Activated CD8-positive, alpha-beta memory T cell treated with anti-CD3 and anti-CD28 coated beads, Interleukin-2, amount 10 ng/mL, durations not matched to agents 7 days and 5 days (primary cell): ENCODE data around the gene NAGPA. TPM values are rescaled to one million over a fixed set of nuclear protein-coding genes. Genes with fewer than 3 reads are reported as not detected.
A peak's percentile ranks its signal among the peaks of the same experiment; 100 is the strongest.
"Not testable (repeated sequence)": the region's sequence is repeated elsewhere in the genome, so short reads cannot be mapped to it uniquely, and the experiment has no call there.

ENCODE experiments used
- ATAC-seq: fragments of 150-1000 bp; cut with Tn5 transposase; one replicate; pipeline ENCODE4 v1.10.0; 2021; ENCODE audit warnings: moderate library complexity
- CTCF ChIA-PET: fragments of 350-600 bp; sonication (Branson Sonifier 250); formaldehyde crosslinking; loops from one replicate; lab custom pipeline; 2021; ENCODE audit warnings: antibody characterized with exemption; lab: Charles Lee
- DNase-seq: peaks from one replicate; pipeline ENCODE4 v3.0.0-alpha.2; 2020
- H3K27ac Mint-ChIP-seq: one replicate; pipeline ENCODE4 v1.8.0; 2021; ENCODE audit warnings: mild to moderate bottlenecking, mixed read lengths
- H3K27me3 Mint-ChIP-seq: one replicate; pipeline ENCODE4 v1.8.0; 2021; ENCODE audit warnings: mixed read lengths
- H3K36me3 Mint-ChIP-seq: one replicate; pipeline ENCODE4 v1.8.0; 2021; ENCODE audit warnings: mild to moderate bottlenecking, mixed read lengths
- H3K4me1 Mint-ChIP-seq: one replicate; pipeline ENCODE4 v1.8.0; 2021; ENCODE audit warnings: mixed read lengths
- H3K4me3 Mint-ChIP-seq: one replicate; pipeline ENCODE4 v1.8.0; 2021; ENCODE audit warnings: mild to moderate bottlenecking, moderate library complexity, mixed read lengths
- H3K9me3 Mint-ChIP-seq: one replicate; pipeline ENCODE4 v1.8.0; 2022; ENCODE audit warnings: low read depth, mixed read lengths
- total RNA-seq, 2 experiments: library from RNA; stranded (reverse); gene quantifications; one replicate each; pipeline ENCODE4 v1.2.3, GENCODE V29; 2021

Gene NAGPA
- total RNA-seq, 2 experiments from 2014 or later: 9.7 to 12.1 TPM

GRCh38 chr16:5056352-5056751, 22.6 kb upstream of the NAGPA start:
- ATAC-seq: peak; percentile 90
- Mint-ChIP-seq H3K4me3 (no peak overlapping the region), H3K27me3 (peaks cover 2% of the 10 kb centered on the region), H3K4me1 (no peaks in the 10 kb centered on the region), H3K27ac (no peak overlapping the region), H3K36me3 (no peaks in the 10 kb centered on the region), H3K9me3 (no peaks in the 10 kb centered on the region)
- DNase-seq: peak; percentile 64
- CTCF ChIA-PET: interaction anchor here (0.8 to 2.3 kb wide), 7 partner anchors 14 to 560 kb away, joined by 4 to 12 read pairs (median 5); no protein-coding TSS in a partner anchor

DNA sequence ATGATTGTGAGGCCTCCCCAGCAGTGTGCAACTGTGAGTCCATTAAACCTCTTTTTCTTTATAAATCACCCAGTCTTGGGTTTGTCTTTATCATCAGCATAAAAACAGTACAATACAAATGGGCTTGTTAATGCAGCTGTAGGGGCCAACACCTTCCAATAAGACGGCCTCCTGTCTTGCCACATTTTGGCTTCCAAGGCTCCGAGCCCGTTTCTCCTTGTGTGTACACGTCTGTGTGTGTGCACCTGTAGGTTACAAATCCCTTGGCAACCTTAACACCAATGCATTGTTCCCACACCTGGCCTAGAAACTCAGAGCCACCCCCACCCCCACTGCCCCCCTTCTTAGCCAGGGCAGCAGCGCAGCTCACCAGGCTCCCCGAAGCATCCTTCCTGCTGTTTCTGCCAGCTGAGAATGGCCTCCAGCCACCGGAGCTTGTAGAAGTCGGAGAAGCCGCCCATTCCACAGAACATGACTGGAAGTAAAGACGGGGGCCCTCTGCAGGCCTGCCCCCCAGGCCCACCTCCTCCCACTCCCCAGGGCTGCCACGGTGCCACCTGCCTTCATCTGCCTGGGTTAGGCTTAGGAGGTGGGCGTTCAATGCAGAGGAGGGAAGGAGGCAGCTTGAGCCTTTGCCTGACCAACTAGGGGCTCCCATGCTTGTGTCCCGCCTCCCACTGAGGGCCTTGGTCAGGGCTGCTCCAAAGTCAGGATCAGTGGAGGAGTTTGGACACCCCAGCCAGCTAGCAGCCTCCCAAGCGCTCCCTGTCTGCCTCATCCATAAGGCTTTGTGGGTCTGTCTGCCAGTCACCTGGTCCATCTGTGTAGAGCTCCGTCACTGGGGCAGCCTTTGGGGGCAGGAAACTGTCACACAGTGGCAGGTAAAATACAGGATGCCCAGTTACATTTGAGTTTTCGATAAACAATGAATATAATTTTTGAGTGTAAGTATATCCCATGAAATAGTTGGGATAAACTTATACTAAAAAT, 21.4 kb upstream of the NAGPA start:
- no peak for DNase-seq
- H3K4me3 Mint-ChIP-seq: no peak overlapping the region
- CTCF ChIA-PET: interaction anchor here (1.6 to 2.3 kb wide), 3 partner anchors 30 to 37 kb away, joined by 5 to 12 read pairs (median 7); no protein-coding TSS in a partner anchor

DNA sequence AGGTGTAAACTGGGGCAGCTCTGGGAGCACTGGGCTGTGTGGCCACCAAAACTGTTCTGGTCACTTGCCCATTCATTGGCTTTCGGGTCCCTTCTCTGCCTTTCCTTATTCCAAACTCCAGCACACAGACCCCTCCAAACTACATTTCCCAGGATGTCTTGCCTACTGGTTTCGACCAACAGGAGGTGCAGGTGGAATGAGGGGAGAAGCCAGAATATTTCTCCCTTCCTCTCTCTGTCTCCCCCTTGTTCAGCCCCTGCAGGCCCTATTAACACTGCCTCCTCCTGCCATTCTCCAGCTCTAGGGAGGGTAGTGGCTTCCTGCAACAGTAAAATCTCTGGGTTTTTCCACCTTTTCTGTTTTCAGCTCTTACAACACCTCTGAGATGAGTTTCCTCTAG, 13.2 kb upstream of the NAGPA start:
- no peak overlapping the region for H3K4me3 Mint-ChIP-seq
- CTCF ChIA-PET: no interaction called here

More for the DNA sequence above, 21.4 kb upstream of the NAGPA start:
- H3K36me3 Mint-ChIP-seq: no peaks in the 10 kb centered on the region
- H3K9me3 Mint-ChIP-seq: no peaks in the 10 kb centered on the region
- H3K27me3 Mint-ChIP-seq: peaks cover 12% of the 10 kb centered on the region
- H3K4me1 Mint-ChIP-seq: no peaks in the 10 kb centered on the region
- H3K27ac Mint-ChIP-seq: no peak overlapping the region
- no peak for ATAC-seq

GRCh38 chr16:5045499-5046115, 11.9 kb upstream of the NAGPA start:
- no peaks in the 10 kb centered on the region for H3K4me1 Mint-ChIP-seq
- DNase-seq (no peak), ATAC-seq (no peak)
- H3K27me3 Mint-ChIP-seq: peaks cover 21% of the 10 kb centered on the region
- no peaks in the 10 kb centered on the region for H3K9me3 Mint-ChIP-seq
- CTCF ChIA-PET: no interaction called here
- no peaks in the 10 kb centered on the region for H3K36me3 Mint-ChIP-seq
- H3K27ac Mint-ChIP-seq: no peak overlapping the region
- H3K4me3 Mint-ChIP-seq: no peak overlapping the region

More for the DNA sequence above, 13.2 kb upstream of the NAGPA start:
- Mint-ChIP-seq H3K4me1 (no peaks in the 10 kb centered on the region), H3K27ac (no peak overlapping the region), H3K9me3 (no peaks in the 10 kb centered on the region), H3K27me3 (peaks cover 29% of the 10 kb centered on the region), H3K36me3 (no peaks in the 10 kb centered on the region)
- ATAC-seq (no peak), DNase-seq (no peak)

DNA sequence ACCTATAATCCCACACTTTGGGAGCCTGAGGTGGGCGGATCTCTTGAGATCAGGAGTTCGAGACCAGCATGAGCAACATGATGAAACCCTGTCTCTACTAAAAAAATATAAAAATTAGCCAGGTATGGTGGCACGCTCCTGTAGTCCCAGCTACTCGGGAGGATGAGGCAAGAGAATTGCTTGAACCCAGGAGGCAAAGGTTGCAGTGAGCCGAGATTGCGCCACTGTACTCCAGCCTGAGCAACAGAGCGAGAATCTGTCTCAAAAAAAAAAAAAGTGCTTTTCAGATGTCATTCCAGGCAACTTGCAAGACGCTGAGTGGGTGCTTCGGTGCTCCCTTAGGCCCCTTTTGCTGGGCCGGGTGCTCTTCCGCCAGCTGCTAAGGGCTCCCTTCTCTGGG, 10.8 kb upstream of the NAGPA start:
- CTCF ChIA-PET, H3K27ac Mint-ChIP-seq, H3K36me3 Mint-ChIP-seq, ATAC-seq, H3K4me1 Mint-ChIP-seq, H3K9me3 Mint-ChIP-seq, H3K4me3 Mint-ChIP-seq, DNase-seq: not testable (repeated sequence)
- peaks cover 12% of the 10 kb centered on the region for H3K27me3 Mint-ChIP-seq

DNA sequence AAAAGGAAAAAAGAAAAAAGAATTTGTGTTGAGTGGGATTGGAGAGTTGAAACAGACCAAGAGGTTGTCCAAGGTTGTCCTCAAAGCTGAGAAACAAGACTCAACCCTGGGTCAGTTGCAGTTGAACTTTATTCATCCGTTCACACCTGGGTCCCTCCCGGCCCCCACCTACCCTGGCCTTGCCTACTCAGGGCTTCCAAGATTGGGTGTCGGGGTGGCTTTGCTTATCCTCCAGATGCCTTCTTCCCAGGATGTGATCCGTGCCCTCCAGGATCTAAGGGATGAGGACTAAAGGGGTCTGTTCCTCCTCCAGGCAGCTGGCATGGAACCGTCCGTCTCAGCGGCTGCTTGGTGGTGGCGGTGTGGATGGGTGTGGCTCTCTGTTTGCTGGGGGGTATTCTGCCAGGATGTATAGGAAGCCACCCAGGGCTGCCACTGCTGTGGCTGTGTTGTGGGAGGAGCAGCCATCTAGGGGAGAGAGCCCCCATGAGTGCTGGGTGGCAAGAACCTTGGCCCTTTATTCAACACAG, 10.3 kb upstream of the NAGPA start:
- H3K9me3 Mint-ChIP-seq: no peaks in the 10 kb centered on the region
- peaks cover 8% of the 10 kb centered on the region for H3K27me3 Mint-ChIP-seq
- no peaks in the 10 kb centered on the region for H3K4me1 Mint-ChIP-seq
- CTCF ChIA-PET: no interaction called here
- ATAC-seq (no peak), DNase-seq (no peak)
- H3K27ac Mint-ChIP-seq: no peak overlapping the region
- no peak overlapping the region for H3K4me3 Mint-ChIP-seq
- H3K36me3 Mint-ChIP-seq: no peaks in the 10 kb centered on the region

DNA sequence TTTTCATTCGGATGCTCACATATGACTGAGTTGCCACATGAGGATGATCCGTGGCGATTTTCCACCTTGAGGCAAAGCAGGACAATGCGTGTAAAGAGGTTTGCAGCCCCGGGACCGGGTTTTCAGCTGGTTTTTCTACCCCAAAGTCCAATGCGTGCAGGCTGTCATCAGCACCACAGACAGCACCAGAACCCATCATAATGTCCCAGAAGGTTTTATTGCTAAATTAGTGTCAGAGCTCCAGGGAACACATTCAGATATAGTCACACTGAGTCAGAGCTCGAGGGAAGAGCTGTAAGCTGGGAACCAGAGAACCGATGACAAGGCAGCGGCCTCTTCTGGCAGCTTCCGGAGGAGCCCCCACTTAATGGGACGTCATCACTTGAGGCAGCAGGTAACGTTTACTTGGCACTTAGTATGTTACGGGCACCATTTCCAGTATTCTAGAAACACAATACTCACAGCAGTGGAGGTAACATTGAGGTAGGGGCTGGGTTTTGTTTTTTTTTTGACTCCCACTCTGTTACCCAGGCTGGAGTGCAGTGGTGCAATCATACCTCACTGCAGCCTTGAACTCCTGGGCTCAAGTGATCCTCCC, 8.9 kb upstream of the NAGPA start:
- no peaks in the 10 kb centered on the region for H3K4me1 Mint-ChIP-seq
- CTCF ChIA-PET: interaction anchor here (1.0 to 1.2 kb wide), 2 partner anchors 8 to 11 kb away, joined by 3 to 6 read pairs; partner anchors contain the start of gene NAGPA
- no peak for DNase-seq

GRCh38 chr16:5041600-5042133, 7.9 kb upstream of the NAGPA start:
- H3K36me3 Mint-ChIP-seq: no peaks in the 10 kb centered on the region
- no peaks in the 10 kb centered on the region for H3K4me1 Mint-ChIP-seq
- ATAC-seq (no peak), DNase-seq (no peak)
- no peak overlapping the region for H3K4me3 Mint-ChIP-seq
- CTCF ChIA-PET: no interaction called here
- no peaks in the 10 kb centered on the region for H3K9me3 Mint-ChIP-seq
- H3K27me3 Mint-ChIP-seq: no peaks in the 10 kb centered on the region
- H3K27ac Mint-ChIP-seq: no peak overlapping the region

More for the DNA sequence above, 8.9 kb upstream of the NAGPA start:
- no peaks in the 10 kb centered on the region for H3K9me3 Mint-ChIP-seq
- H3K4me3 Mint-ChIP-seq: no peak overlapping the region
- H3K27me3 Mint-ChIP-seq: no peaks in the 10 kb centered on the region
- no peak for ATAC-seq
- H3K36me3 Mint-ChIP-seq: no peaks in the 10 kb centered on the region
- H3K27ac Mint-ChIP-seq: no peak overlapping the region

DNA sequence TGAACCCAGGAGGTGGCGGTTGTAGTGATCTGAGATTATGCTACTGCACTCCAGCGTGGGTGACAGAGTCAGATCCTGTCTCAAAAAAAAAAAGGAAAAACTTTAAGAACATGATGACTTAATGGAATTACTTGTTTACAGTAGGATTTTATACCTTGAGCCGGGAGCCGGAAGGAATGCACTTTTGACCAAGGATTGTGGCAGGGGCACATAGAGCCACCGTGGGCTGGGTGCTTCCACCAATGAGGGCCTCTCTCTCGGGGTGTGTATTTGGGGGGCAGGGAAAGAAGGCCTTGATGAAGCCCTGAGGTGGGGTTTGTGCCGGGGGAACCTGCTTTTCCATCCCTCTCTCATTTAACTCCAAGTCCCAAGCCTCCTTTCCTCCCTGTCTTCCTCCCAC, 6.7 kb upstream of the NAGPA start:
- no peak for ATAC-seq
- no peaks in the 10 kb centered on the region for H3K9me3 Mint-ChIP-seq
- no peaks in the 10 kb centered on the region for H3K36me3 Mint-ChIP-seq
- no peak overlapping the region for H3K27ac Mint-ChIP-seq
- CTCF ChIA-PET: no interaction called here
- H3K27me3 Mint-ChIP-seq: no peaks in the 10 kb centered on the region
- DNase-seq: no peak
- no peaks in the 10 kb centered on the region for H3K4me1 Mint-ChIP-seq
- H3K4me3 Mint-ChIP-seq: no peak overlapping the region

- no peak overlapping the region for H3K27ac Mint-ChIP-seq
- no peak overlapping the region for H3K4me3 Mint-ChIP-seq
- H3K36me3 Mint-ChIP-seq: no peaks in the 10 kb centered on the region
- H3K27me3 Mint-ChIP-seq: no peaks in the 10 kb centered on the region
- no peak for DNase-seq
- ATAC-seq: no peak
- peaks cover 17% of the 10 kb centered on the region for H3K4me1 Mint-ChIP-seq
- CTCF ChIA-PET: no interaction called here
- H3K9me3 Mint-ChIP-seq: no peaks in the 10 kb centered on the region
Measured at GRCh38 chr16:5036228-5037156, 2.8 kb upstream of the NAGPA start.

- DNase-seq (no peak), ATAC-seq (no peak)
- Mint-ChIP-seq H3K36me3 (no peaks in the 10 kb centered on the region), H3K27ac (no peak overlapping the region), H3K27me3 (no peaks in the 10 kb centered on the region), H3K9me3 (no peaks in the 10 kb centered on the region), H3K4me1 (peaks cover 17% of the 10 kb centered on the region), H3K4me3 (no peak overlapping the region)
- CTCF ChIA-PET: no interaction called here
Measured at GRCh38 chr16:5035909-5036227, 2.1 kb upstream of the NAGPA start.

DNA sequence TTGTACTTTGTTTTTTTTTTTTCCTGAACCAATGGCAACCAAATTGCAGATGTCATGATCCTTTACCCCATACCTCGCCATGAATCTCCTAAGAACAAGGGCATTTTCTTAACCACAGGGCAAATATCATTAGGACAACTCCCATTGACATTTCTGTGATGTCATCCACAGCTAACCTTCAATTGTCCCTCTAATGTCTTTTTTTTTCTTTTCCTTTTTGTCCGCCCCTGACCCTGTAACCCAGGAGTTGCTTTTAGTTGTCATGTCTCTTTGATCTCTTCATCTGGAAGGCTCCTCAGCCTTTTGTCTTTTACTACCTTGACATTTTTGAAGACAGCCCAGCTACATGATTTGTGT, 410 bp upstream of the NAGPA start:
- Mint-ChIP-seq H3K4me1 (peaks cover 17% of the 10 kb centered on the region), H3K36me3 (no peaks in the 10 kb centered on the region), H3K27me3 (no peaks in the 10 kb centered on the region), H3K4me3 (peak overlapping the region; percentile 85), H3K27ac (peak overlapping the region; percentile 80), H3K9me3 (no peaks in the 10 kb centered on the region)
- ATAC-seq (no peak), DNase-seq (no peak)
- CTCF ChIA-PET: interaction anchor here (1.0 to 1.5 kb wide), 5 partner anchors 9 to 59 kb away, joined by 3 to 6 read pairs (median 5); no protein-coding TSS in a partner anchor
